ENCODE results near the gene NAA80. TPM values are rescaled to one million over a fixed set of nuclear protein-coding genes. Genes with fewer than 3 reads are reported as not detected.

Gene NAA80, protein sequence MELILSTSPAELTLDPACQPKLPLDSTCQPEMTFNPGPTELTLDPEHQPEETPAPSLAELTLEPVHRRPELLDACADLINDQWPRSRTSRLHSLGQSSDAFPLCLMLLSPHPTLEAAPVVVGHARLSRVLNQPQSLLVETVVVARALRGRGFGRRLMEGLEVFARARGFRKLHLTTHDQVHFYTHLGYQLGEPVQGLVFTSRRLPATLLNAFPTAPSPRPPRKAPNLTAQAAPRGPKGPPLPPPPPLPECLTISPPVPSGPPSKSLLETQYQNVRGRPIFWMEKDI
- total RNA-seq = 10 to 100 TPM; 18.8 to 19.6 TPM

DNA sequence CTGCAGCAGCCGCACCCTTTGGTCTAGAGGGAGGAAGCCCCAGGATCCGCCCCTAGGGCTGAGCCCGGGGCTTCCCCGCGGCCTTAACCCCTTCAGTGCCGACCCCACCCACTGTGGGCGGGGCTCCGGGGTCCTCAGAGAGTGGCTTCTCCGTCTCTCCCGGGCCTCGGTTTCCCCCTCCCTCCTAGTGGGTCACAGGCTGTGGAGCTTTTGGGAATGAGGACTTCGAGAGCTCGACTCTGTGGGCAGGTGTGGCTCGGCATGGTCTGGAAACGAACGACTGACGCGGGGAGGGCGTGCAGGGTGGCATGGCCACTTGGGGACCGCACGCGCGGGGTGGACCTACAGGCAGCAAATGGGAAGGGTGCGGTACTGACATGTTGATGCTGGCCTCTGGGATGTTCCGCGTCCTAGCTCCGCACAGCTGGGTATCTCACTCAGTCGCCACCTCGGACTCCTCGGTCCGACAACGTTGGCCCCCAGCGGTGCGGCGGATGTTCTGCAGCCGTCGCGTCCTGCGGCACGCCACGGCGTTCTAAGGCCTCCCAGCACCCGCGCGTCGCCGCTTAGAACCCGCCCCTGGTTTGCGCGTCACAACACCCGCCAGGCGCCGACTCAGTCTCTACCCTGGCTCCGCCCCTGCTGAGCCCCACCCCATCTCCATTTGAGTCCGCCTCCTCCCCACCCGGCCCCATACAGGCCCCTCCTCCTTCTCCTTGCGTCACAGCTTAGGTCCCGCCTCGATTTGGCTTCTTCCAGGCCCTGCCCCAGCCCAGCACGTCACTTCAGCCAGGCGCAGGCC lies at the start of gene NAA80, which contains the start of gene HYAL3:
Gene NAA80, minus strand, starts transcription at position 570 of the 802 bp plus-strand sequence. CDS start 1,942 bp downstream, outside the sequence.
Gene HYAL3, minus strand, starts transcription at position 570 of the 802 bp plus-strand sequence. CDS start 3,803 bp downstream, outside the sequence.
- ChIA-PET POLR2A (interaction anchor here (0.6 to 3.5 kb wide), 11 partner anchors 16 to 63 kb away, joined by 3 to 34 read pairs (median 5); partner anchors contain the start of genes CYB561D2, GNAI2, NPRL2 and RASSF1), CTCF (interaction anchor here (0.6 to 3.6 kb wide), 11 partner anchors 22 to 563 kb away, joined by 3 to 30 read pairs (median 5); partner anchors contain the start of genes CYB561D2 and NPRL2)
- Mint-ChIP-seq H3K27ac (peak within 1 kb of the TSS; percentile 95), H3K27me3 (no peaks in the 10 kb centered on the region), H3K4me1 (ENCODE audit: low read depth) (peaks cover 24% of the 10 kb centered on the region), H3K4me3 (peak within 1 kb of the TSS; percentile 97), H3K9me3 (no peaks in the 10 kb centered on the region), H3K36me3 (peaks cover 1% of the 10 kb centered on the region)
- intact Hi-C loops (cut with micrococcal nuclease) = loop anchor here (1.0 to 2.0 kb wide), 6 partner anchors 22 to 60 kb away; partner anchors contain the start of genes TMEM115 and TUSC2
- peak; percentile 100 for DNase-seq

DNA sequence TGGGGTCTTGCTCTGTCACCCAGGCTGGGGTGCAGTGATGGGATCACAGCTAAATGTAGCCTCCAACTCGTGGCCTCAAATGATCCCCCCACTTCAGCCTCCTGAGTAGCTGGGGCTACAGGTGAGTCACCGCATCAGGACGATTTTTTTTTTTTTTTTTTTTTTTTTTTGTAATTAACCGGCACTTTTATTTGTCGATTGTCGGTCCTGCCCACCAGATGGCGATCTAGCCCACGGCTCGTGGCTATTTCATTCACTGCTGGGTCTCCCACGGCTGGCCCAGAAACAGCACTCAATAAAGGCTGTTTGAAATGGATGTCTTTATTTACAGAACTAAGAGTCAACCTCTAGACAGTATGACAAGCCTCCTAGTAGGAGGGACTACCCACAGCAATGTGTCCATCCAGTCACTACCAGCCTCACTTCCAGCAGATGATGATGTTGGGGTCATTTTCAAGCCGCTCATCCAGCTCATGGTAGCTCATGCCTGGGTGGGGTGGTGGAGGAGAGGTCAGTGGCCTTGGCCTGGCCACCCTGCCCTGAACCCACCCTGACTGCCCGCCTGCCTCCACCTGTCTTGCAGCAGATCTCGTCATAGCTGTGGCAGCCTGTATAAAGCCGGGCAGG lies 48.1 kb upstream of the NAA80 start:
- Mint-ChIP-seq H3K36me3 (peaks cover 14% of the 10 kb centered on the region), H3K4me3 (no peak overlapping the region), H3K27ac (peak overlapping the region; percentile 38), H3K27me3 (no peaks in the 10 kb centered on the region), H3K9me3 (no peaks in the 10 kb centered on the region), H3K4me1 (ENCODE audit: low read depth) (peaks cover 51% of the 10 kb centered on the region)
- ChIA-PET POLR2A (interaction anchor here (1.2 to 5.7 kb wide), 3 partner anchors 9 to 222 kb away, joined by 3 to 93 read pairs (median 4); partner anchors contain the start of genes HEMK1 and RASSF1), CTCF (interaction anchor here (0.7 to 4.9 kb wide), 10 partner anchors 10 to 269 kb away, joined by 3 to 39 read pairs (median 4); partner anchors contain the start of gene TMEM115)
- peak; percentile 83 for DNase-seq
- intact Hi-C loops (cut with micrococcal nuclease) = loop anchor here (1.0 kb wide), 1 partner anchor 195 kb away; no protein-coding TSS in a partner anchor

DNA sequence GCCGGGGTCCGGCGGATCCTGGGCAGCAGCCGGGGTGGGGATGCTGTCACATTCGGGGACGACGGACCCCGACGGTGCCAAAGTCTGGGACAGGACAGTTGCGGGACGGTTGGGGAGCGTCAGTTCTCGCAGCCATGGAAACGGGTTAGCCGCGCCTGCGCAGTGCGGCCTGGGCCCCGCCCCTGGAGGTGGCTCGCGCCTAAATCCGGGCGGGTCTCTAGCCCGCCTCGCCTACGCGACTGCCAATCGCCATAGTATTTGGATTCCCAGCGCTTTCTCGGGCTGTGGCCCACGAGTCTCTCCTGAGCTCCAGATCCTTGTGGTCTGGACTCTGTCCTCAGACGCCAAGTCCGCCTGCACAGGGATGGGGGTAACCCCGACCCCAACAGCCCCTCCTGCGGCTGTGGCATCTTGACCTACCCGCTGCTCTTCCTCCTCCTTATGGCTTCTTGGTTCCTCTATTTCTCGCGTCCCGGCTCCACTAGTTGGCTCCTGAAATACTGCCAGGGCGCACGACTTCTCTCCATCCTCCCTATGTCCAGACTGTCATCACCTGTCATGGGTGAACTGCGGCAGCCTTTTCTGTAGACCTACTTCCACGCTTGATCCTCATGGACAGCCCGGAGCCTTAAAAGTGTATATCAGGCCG lies 46.5 kb upstream of the NAA80 start, which contains the start of gene ZMYND10:
Gene ZMYND10, minus strand, starts transcription at position 147 of the 649 bp plus-strand sequence. CDS start 153 bp downstream, outside the sequence.
- H3K27me3 Mint-ChIP-seq = no peaks in the 10 kb centered on the region
- peaks cover 46% of the 10 kb centered on the region for H3K4me1 Mint-ChIP-seq (ENCODE audit: low read depth)
- DNase-seq = peak; percentile 85
- no peaks in the 10 kb centered on the region for H3K9me3 Mint-ChIP-seq
- no peak within 1 kb of the TSS for H3K27ac Mint-ChIP-seq
- CTCF ChIA-PET = interaction anchor here (1.0 to 1.3 kb wide), 2 partner anchors 38 to 197 kb away, joined by 3 to 4 read pairs; no protein-coding TSS in a partner anchor
- peaks cover 14% of the 10 kb centered on the region for H3K36me3 Mint-ChIP-seq
- peak within 1 kb of the TSS; percentile 53 for H3K4me3 Mint-ChIP-seq
- POLR2A ChIA-PET = interaction anchor here (1.0 to 5.7 kb wide), 2 partner anchors 7 to 227 kb away, joined by 3 to 93 read pairs; partner anchors contain the start of gene RASSF1
- intact Hi-C loops (cut with micrococcal nuclease) = no loop called here

DNA sequence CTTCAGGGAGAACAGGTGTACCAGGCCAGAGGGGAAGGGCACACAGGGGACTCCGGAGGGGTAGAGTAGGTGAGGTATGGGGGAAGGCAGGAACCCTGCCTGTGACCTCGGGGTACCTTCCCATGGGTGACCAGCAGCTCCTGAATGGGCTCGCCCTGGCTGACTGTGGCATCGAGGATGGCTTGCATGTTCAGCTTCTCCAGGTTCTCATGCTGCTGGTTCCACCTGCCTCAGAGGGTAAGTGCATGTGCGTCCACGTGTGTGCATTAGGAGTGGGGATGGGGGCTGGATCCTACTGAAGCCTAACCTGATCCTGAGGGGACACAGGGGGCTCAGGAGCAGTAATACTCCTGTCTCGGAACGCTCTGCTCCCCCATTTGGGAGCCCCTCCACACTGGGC lies 45.8 kb upstream of the NAA80 start:
- no peak for DNase-seq
- H3K27me3 Mint-ChIP-seq = no peaks in the 10 kb centered on the region
- CTCF ChIA-PET = interaction anchor here (1.0 to 1.1 kb wide), 2 partner anchors 12 to 197 kb away, joined by 3 to 4 read pairs; no protein-coding TSS in a partner anchor
- peaks cover 15% of the 10 kb centered on the region for H3K36me3 Mint-ChIP-seq
- intact Hi-C loops (cut with micrococcal nuclease) = no loop called here
- POLR2A ChIA-PET = no interaction called here
- no peaks in the 10 kb centered on the region for H3K9me3 Mint-ChIP-seq
- H3K4me1 Mint-ChIP-seq (ENCODE audit: low read depth) = peaks cover 41% of the 10 kb centered on the region
- no peak overlapping the region for H3K4me3 Mint-ChIP-seq
- H3K27ac Mint-ChIP-seq = no peak overlapping the region

DNA sequence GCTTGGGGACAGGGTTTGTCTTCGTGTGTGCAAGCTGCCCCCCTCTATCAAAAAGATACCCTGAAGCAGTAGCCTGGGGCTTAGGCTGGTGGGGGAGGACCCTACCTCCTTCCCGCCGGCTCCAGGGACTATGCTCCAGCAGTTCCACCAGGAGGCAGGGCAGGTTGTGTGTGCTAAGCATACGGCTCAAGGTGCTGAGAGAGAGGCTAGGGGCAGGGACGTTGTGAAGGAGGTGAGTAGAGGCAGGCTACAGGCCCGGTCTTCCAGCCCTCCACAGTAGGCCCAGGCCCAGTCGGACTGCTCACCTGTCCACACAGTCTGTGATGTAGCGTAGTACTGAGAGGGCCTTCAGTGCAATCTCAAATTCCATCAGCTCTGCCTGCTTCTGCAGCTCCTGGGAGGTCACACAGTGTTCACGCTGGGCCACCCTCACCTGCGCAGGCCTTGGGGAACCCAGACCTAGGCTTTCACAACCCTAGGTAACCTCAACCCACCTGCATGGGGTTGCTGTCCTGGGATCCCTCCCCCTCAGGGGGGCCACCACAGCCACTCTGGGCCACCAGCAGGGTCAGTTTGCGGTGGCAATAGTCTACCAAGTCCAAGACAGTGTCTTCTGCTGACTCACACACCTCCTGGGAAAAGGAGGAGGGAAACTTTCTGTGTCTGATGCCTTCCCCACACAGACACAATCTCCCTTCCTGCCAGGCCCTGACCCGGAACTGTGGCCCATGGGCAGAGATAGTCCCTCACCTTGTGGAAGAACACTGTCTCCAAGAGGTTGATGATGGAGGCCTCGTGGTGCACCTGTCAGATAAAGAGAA lies 43.8 kb upstream of the NAA80 start:
- Mint-ChIP-seq H3K4me3 (no peak overlapping the region), H3K9me3 (no peaks in the 10 kb centered on the region), H3K27me3 (no peaks in the 10 kb centered on the region), H3K36me3 (peaks cover 23% of the 10 kb centered on the region), H3K4me1 (ENCODE audit: low read depth) (peaks cover 34% of the 10 kb centered on the region), H3K27ac (no peak overlapping the region)
- DNase-seq = no peak
- ChIA-PET CTCF (interaction anchor here (1.1 to 1.4 kb wide), 2 partner anchors 11 to 21 kb away, joined by 4 to 5 read pairs; no protein-coding TSS in a partner anchor), POLR2A (no interaction called here)
- intact Hi-C loops (cut with micrococcal nuclease) = loop anchor here (5.0 kb wide), 1 partner anchor 259 kb away; no protein-coding TSS in a partner anchor

DNA sequence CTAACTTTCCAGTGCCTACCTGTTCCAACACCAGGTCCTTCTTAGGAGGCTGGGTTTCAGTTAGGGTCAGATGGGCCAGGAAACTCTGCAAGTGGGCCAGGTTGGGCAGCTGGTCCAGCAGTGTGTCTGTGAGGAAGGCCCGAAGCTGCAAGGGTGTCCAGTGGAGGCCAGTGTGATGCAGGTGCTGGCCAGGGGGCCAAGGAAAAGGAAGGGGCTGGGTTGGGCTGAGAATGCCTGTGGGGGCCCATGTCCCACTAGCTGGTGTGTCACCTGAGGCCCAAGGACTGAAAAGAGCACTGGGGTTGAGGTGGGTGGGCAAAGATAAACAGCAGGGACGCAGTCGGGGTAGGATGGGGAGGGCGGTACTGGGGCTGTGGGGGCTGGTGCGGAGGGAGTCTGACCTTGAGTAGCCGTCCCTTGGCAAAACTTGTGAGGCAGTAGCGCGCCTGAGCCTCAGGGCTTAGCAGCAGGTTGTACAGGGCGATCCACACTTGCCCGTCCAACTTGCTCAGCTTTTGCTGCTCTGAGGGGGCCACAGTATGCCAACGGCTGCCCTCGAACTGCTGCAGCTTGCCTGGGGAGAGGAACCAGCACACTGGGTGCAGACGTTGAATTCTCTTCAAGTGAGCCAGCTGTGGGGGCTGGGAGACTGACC lies 42.9 kb upstream of the NAA80 start:
- DNase-seq = no peak

DNA sequence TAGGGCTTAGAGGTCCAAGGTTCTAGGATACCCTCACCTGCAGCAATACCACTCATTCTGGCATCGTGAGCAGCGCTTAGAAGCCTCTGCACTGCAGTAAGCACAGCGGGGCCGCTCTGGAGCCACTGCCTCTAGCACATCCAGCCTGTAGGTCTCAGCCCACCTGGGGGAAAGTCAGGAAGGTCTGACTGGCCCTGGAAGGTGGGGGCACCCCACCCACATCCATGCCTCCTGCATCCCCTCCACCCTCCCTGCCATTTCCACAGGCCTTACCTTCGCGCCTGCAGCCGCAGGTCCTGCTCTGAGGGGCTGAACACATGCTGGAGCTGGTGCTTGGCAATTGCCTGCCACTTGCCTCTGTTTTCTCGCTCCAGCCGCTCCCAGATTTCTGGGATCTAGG lies 42.3 kb upstream of the NAA80 start:
- no peaks in the 10 kb centered on the region for H3K27me3 Mint-ChIP-seq
- H3K9me3 Mint-ChIP-seq = no peaks in the 10 kb centered on the region
- peaks cover 24% of the 10 kb centered on the region for H3K36me3 Mint-ChIP-seq
- peak overlapping the region; percentile 97 for H3K4me3 Mint-ChIP-seq
- intact Hi-C loops (cut with micrococcal nuclease) = loop anchor here (5.0 kb wide), 1 partner anchor 261 kb away; no protein-coding TSS in a partner anchor
- ChIA-PET POLR2A (interaction anchor here (0.6 to 6.5 kb wide), 6 partner anchors 7 to 264 kb away, joined by 3 to 93 read pairs (median 6); partner anchors contain the start of genes CYB561D2, HYAL3, NAA80 and NPRL2), CTCF (interaction anchor here (0.9 to 1.7 kb wide), 3 partner anchors 12 to 49 kb away, joined by 3 to 7 read pairs (median 4); partner anchors contain the start of gene IFRD2)
- peak overlapping the region; percentile 92 for H3K27ac Mint-ChIP-seq
- H3K4me1 Mint-ChIP-seq (ENCODE audit: low read depth) = peaks cover 27% of the 10 kb centered on the region
- DNase-seq = peak; percentile 31

More for the DNA sequence above, 42.9 kb upstream of the NAA80 start:
- CTCF ChIA-PET = interaction anchor here (1.1 kb wide), 1 partner anchor 21 kb away, joined by 5 read pairs; no protein-coding TSS in a partner anchor
- H3K27me3 Mint-ChIP-seq = no peaks in the 10 kb centered on the region
- H3K4me1 Mint-ChIP-seq (ENCODE audit: low read depth) = peaks cover 27% of the 10 kb centered on the region
- no peak overlapping the region for H3K27ac Mint-ChIP-seq
- H3K9me3 Mint-ChIP-seq = no peaks in the 10 kb centered on the region
- POLR2A ChIA-PET = interaction anchor here (0.8 kb wide), 1 partner anchor 9 kb away, joined by 3 read pairs; the partner anchor contains the start of genes CYB561D2 and NPRL2
- peak overlapping the region; percentile 97 for H3K4me3 Mint-ChIP-seq
- peaks cover 22% of the 10 kb centered on the region for H3K36me3 Mint-ChIP-seq
- intact Hi-C loops (cut with micrococcal nuclease) = loop anchor here (5.0 kb wide), 1 partner anchor 260 kb away; no protein-coding TSS in a partner anchor

DNA sequence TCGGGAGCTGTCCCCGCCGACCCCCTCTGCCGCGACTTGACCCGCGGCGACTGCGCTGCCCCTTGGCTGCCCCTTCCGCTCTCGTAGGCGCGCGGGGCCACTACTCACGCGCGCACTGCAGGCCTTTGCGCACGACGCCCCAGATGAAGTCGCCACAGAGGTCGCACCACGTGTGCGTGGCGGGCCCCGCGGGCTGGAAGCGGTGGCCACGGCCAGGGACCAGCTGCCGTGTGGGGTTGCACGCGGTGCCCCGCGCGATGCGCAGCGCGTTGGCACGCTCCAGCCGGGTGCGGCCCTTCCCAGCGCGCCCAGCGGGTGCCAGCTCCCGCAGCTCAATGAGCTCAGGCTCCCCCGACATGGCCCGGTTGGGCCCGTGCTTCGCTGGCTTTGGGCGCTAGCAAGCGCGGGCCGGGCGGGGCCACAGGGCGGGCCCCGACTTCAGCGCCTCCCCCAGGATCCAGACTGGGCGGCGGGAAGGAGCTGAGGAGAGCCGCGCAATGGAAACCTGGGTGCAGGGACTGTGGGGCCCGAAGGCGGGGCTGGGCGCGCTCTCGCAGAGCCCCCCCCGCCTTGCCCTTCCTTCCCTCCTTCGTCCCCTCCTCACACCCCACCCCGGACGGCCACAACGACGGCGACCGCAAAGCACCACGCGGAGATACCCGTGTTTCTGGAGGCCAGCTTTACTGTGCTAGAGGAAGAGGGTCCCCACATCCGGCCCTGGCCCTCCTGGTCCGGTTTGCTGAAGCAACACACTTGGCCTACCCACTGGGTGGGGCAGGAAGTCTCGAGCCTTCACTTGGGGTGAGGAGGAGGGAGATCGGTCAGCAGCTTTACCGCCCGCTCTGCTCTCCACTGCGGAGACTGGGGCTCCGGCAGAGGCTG lies 41.5 kb upstream of the NAA80 start, which contains the start of gene RASSF1:
Gene RASSF1, minus strand, starts transcription at position 389 of the 882 bp plus-strand sequence. Its CDS starts 31 bp downstream, at position 358.
- ChIA-PET CTCF (interaction anchor here (0.9 to 1.7 kb wide), 5 partner anchors 8 to 48 kb away, joined by 3 to 7 read pairs (median 4); partner anchors contain the start of genes CYB561D2, IFRD2 and NPRL2), POLR2A (interaction anchor here (0.6 to 6.5 kb wide), 10 partner anchors 8 to 1716 kb away, joined by 3 to 93 read pairs (median 6); partner anchors contain the start of genes CYB561D2, DUSP7, HYAL3 and NAA80)
- Mint-ChIP-seq H3K27ac (peak within 1 kb of the TSS; percentile 92), H3K4me3 (peak within 1 kb of the TSS; percentile 97), H3K36me3 (peaks cover 31% of the 10 kb centered on the region), H3K27me3 (no peaks in the 10 kb centered on the region), H3K9me3 (no peaks in the 10 kb centered on the region), H3K4me1 (ENCODE audit: low read depth) (peaks cover 30% of the 10 kb centered on the region)
- intact Hi-C loops (cut with micrococcal nuclease) = loop anchor here (5.0 kb wide), 1 partner anchor 262 kb away; no protein-coding TSS in a partner anchor
- DNase-seq = peak; percentile 83
